Activated CD4-positive, CD25-positive, alpha-beta regulatory T cell treated with anti-CD3 and anti-CD28 coated beads, Interleukin-2, amount 50 U/mL, for 72 hours (primary cell): Measurements from ENCODE around the gene PIP5K1B.

Source experiments
- DNase-seq: peaks from one replicate; pipeline ENCODE4 v3.0.0; 2021

The PIP5K1B gene

DNA sequence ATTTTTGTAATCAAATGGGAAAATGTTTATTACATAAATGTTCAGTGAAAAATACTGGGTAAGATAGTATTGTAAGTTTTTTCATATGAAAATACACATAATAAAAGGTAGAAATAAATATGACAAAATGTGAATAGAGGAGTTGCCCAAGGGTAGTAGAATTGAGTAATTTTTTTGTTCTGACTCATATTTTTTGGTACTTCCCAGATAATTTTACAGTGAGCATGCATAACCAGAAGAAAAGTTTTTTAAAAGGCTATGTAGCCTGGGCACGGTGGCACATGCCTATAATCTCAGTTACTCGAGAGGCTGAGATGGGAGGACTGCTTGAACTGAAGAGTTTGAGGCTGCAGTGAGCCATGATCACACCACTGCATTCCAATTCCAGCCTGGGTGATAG lies 116.9 kb downstream of the PIP5K1B start:
- no peak for DNase-seq

DNA sequence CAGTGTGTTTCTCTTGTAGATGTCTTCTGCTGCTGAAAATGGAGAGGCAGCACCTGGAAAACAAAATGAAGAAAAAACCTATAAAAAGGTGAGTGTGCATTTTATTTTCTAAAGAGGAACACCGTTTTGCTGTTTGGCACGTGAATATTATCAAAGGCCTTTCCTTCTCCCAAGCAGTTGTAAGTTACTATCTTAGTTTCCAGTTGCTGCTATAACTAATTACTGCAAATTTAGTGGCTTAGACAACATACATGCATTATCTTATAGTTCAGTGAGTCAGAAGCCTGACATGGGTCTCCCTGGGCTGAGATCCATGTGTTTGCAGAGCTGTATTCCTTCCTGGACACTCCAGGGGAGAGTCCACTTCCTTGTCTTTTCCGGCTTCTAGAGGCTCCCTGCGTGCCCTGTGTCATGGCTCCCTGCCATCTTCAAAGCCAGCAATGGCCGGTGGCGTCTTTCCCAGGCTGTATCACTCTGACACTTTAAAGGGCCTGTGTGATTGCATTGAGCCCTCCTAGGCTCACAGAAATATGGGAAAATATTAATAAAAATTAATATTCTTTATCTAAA lies 117.6 kb downstream of the PIP5K1B start:
- no peak for DNase-seq

DNA sequence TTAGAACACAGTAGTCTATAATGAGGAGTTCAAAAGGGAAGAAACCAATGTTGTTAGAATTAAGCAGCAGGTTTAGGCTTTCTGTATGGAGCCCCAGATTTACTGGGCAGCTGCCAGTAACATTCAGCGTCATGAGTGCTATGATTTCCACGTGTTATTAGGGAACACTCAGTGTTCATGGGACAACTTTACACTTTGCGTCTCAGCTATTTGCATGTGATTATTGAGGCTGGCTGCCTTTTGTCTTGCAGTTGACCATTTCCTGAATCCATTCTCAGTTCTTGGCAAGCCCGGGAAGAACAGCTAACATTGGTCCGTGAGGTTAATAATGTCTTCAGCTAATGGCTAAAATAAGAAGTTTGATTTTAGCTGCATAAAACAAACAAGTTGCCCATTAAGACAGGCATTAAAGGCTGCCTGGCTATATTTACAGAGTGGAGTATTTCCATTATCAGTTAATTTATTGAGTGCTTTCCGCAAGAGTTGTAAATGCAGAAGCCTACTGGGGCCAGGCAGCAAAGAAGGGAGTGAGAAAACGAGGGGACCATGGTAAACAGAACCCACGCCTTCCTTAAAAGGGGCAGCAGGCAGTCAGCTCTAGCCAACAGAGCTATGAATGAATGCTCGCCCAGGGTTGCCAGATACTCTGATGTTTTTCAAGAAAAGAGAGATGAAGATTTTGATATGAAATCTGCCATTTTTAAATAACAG lies 120.9 kb downstream of the PIP5K1B start:
- DNase-seq = no peak

DNA sequence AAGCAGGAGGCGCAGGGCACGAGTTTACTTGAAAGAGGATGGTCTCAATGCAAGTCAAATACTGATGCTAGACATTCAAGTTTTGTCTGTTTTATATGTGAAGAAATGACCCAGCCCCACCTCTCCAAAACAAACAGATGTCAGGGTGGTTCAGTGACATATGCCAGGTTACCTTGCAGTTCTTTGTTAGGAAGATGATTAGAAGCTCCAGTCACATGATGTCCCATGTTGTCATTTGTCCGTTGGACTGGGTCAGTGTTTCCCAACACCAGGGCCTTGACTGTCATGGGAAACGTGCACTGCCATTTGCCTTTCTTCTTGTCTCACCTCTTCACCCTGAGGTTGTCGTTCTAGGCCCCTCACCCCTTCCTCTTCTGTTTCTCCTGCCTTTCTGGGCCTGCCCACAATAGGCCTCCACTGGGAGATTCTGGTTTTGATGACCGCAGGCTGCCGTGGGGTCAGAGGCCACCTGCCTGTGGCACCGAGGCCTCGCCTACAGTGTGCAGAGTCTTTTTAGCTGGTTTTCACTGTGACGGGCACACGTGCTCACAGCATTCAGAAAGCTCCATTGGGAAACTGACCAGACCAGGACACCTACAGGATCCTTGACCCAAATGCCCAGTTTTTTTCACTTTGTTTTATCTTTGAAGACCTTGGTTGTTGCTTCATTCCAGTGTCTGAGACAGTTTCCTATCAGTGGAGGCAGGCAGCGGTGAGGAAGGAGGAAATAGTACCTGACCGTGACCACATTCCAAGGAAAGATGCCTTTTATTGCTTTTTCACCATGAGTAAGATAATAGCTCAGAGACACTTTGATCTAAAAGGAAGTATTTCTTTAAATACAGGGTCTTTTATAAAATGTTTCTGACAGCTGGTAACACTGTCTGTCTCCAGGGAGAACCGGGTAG lies 123.1 kb downstream of the PIP5K1B start:
- no peak for DNase-seq

DNA sequence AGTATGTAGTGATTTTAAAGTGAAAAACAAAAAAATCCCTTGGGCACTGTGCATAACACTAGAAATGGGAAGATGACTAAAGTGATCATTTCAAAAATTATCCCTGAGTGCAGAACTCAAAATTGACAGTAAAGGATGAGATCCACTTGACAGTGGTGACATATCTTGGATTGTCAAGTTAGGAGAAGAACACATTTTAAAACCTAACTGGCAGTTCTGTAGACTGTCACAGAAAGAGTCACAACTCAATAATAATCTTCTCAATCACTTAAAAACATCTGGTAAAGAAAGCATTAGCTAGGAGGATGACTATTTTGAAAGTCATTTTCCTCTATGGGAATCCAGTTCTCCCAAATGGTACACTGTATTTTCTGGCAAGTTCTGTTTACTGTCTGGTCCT lies 127.1 kb downstream of the PIP5K1B start:
- DNase-seq = no peak

DNA sequence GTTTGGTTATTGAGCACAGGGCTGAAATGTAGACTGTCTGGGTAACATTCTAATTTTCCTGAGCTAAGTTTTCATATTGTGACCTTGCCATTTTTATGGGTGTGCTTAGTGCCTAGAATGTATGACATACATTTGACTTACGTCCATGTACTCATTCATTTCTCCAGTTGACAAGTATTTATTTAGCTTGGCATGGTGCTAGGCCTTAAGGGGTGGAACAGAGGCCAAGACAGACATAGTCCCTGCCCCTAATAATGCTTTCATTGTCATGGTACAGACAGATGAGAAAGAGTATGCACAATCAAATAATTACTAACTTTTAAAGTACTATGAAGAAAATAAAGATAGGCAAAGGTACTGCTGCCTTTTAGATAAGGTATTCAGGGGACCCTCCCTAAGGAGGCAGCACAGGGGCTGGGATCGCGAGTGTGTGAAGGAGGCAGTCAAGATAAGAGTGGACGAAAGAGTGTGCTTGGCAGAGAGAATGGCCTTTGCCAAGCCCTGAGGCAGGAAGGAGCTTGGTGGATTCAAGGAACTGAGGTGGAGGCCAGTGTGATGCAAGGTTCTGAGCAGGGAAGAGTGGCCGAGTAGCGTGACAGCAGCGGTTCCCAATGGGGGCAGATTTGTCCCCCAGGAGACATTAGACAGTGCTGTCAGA lies 128.0 kb downstream of the PIP5K1B start:
- DNase-seq = no peak

DNA sequence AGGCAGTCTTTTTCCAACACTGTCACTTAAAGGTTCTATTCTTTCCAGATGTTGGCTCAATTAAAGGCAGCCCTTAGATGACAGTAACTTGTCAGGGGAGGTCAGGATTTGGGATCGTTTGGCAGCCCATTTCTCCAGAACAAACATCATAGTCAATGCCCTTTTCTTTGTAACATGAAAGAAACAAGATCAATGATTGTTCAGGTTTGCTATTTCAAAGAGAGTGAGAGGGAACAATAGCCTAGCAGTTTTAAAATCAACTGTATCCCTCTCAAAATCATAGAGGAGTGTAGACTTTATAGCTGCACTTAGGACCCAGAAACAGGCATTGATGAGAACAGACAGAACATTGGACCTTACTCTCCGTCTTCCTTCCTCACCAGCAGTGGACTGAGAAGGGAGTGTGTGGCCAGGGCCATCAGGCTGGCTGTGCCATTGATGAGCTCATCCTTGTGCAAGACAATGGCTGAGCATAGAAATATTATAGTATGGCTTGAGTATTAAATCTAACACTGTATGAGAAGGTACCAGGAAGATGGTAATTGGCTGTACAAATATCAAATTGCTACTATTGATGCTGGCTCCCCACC lies 130.0 kb downstream of the PIP5K1B start:
- no peak for DNase-seq

DNA sequence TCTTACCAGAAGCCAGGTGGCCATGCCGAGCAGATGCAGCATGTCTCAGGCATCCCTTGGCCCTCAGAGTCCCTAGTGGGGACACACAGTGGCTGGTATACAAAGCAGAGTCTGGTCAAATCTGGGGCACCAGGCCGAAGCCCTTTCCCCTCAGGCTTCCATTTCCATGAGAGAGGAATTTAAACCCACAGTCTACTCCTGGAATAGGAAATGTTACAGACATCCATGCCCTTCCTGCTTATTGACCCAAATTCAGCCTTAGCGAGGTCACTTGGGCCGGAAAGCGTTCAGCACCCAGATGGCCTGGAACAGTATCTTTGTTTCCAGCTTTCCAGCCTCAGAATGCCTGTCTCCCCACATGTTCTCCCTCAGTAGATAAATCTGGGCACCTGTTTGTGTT lies 131.7 kb downstream of the PIP5K1B start:
- no peak for DNase-seq

DNA sequence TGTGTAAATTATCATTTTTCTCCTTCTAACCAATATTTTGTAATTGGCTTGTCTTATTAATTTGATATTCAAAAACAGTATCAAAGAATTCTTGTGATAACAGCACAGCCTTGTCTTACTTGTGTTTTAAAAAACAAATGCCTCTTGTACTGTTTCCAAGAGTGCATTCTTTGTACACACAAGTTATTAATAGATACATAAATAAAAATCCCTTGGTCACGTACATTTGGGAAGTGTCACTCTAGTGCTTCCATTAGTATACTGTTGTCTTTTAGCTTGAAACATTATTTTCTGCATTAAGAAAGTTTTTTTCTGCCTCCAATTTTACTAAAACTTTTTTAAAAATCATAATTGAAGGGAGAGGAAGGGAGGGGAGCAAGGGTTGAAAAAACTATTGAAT lies 133.2 kb downstream of the PIP5K1B start:
- no peak for DNase-seq

DNA sequence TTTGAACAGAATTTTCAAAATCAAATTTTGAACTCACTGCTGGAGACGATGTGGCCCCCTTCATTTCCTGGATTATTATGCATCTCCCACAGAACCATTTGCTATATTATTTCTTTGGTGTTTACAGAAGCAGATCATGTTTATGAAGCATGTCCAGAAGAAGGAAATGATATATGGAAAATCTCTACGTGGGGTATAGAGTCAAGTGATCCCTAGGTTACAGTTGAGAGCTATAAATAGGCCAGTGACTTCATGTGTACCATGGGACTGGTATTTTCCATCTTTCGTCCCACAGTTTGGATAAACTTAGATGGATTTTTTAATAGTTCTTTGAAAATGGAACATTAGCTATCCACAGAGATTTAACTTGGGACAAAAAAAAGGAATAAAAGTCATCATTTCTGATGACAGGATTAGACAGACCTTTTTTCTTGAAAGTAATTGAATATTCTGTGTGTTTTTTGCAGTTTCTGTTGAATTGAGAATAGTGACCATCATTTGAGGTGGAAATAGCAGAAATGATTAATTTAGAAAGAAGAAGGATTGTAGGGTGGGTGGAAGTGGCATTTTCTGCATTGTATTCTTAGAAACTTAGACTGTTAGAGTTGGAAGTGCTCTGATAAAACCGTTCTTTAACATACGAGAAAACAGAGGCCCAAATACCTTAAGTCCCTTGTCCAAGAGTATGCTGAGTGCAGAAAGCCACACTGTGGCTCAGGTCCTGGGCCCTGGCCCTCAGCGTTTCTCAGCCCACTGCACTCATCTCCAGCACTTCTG lies 136.4 kb downstream of the PIP5K1B start:
- no peak for DNase-seq

DNA sequence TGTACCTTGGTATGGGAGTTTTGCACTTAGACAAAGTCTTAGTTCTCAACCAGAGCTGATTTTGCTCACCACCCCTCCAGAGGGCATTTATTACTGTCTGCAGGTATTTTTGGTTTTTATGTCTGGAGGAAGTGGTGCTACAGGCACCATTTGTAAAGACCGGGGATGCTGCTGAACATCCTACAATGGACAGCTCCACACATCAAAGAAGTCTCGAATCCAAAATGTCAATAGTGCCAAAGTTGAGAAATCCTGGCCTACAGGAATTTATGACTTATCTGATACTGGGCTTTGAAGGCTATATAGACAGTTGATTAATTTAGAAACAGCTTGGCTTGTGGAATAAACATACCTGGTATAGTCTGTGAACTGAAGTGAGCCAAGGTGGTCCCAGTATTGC lies 137.5 kb downstream of the PIP5K1B start:
- no peak for DNase-seq

DNA sequence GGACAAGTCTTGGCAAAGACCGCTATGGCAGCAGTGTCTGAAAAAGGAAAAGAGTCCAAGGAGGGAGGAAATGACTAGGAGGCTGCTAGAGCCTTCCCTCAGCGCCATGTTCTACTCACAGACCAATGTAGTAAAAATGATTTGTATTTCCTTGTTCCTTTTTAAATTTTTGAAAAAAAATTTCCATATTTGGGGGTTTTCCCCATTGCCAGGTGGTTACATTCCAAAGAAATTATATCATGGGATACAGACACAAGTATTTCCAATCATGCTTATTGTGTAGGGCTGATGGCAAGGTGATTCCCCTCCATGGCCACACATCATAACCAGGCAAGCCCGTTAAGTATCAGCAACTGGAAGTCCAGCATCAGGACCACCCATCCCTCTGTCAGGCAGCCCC lies 138.2 kb downstream of the PIP5K1B start:
- no peak for DNase-seq

DNA sequence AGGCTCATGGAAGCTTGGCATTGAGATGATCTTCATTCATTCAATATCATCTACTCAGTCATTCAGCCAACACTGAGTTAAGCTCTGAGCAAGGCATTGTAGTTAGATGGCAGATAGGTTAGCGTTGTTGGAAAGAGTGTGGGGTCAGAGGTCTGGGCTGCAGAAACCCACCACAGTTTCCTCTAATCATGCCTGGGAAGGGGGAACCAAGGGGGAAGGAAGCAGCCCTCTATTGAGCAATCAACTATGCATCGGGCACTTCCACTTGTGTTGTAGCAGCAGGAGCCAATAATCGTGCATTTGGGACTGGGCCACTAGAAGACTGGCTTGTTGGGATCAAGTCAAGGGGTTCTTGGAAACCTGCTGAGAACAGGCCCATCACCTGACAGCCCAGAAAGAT lies 139.1 kb downstream of the PIP5K1B start:
- no peak for DNase-seq

DNA sequence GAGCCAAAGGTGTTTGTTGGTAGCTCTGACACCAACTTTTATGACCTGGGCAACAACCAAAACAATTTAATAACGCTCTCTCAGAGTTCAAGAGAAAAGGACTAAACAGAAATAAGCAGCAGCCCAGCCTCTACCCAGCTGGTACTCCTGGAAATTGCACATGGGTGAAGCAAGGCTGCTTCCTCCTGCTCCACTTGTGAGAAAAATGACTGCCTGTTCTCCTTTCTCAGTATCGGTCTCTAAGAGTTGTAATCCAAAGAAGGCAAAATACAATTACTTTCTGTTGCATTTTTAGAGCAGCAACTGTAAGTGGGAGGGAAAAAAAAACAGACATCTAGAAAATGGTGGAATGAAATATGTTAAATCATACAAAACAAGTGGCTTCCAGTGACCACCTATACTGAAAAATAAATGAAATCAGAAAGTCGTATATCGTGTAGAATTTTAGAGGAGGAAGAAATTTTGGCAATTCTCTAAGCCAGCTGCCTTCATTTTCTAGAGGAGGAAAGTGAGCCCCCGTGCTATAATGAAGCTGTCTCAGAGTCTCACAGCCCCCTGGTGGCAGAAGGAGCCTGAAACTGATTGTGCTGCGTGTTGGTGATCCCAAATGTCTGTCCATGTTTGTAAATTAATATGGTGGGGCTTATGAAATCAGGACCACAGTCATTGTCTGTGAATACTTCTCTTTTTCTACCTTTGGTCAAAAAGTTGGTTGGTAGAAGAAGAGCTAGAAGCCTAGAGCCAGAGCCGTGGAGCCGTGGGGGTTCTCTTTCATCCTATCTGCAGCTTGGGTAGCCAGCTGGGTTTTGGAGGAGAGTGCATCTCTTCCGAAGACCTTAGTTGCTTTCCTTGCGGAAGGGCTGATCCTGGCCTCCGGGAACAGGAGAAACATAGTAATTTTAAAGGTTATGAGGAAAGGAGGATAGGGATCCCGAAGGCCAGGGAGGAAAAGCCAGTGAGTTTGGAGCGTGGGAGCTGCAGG lies 139.9 kb downstream of the PIP5K1B start:
- DNase-seq = no peak

DNA sequence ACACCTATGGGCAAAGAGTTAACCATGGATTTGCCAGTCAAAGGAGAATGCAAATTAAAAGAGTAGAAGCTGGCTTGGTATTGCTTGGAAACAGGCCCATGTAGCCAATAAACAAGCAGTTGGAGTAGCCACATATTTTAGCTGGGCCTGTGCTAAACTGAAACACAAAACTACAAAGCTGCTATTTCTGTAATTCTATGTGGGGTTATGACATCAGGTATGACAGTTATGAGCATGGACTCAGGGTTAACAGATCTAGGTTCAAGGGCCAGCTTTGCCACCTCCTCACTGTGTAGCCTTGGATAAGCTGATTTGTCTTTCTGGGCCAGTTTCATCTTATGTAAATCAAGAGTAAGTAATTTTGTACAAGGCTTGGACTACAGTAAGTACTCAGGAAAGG lies 142.7 kb downstream of the PIP5K1B start:
- no peak for DNase-seq

DNA sequence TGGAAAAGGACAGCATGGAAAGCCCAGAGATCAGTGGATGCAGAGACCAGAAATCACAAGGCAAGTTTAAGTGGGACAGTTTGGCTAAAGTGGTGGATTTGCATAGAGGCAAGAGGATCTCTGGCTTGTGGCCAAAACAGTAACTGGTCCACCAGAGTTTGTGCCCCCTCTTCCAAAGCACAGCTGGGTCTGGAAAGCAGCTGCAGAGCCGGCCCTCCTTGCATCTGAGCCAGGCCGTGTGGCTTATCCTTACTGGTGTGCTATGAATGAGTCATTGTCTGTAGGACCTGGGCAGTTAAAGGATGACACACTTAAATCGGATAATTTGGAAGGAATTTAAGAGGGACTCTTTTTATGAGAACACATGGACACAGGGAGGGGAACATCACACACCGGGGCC lies 146.6 kb downstream of the PIP5K1B start:
- no peak for DNase-seq

DNA sequence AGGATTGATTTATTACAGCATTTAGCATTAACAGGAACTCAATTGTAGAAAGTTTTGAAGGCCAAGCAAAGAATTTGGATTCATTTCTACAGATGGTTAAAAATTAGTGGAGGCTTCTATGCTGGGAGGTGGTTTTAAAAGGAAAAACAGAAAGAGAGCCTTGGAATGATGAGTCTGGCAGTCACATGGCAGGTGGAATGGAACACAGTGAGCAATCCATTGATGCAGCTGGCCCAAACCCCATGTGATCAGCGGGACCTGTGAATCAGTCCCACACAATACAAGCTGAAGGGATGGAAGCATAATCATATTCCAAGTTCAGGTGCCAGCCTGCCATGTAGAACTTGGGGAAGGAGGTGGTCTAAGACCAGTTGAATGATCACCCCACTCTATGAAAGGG lies 147.9 kb downstream of the PIP5K1B start:
- DNase-seq = no peak

DNA sequence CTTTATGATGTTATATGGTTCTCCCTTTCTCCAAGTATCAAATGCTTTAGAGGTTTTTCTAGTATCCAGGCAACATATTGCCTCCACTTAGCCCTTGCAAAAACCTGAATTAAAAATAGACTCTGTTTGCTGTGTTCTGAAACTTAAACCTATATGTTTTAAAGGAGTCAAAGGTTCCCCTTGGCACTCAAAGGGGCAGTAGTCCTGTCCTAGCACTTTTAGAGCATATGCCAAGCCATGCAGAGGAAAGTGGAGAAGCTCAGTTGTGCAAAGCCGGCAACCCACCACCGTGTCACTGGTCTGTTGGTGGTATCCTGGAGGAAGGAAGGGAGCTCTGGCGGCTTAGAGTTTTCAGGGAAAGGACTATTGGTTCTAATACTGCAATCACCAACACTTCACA lies 154.3 kb downstream of the PIP5K1B start:
- no peak for DNase-seq

DNA sequence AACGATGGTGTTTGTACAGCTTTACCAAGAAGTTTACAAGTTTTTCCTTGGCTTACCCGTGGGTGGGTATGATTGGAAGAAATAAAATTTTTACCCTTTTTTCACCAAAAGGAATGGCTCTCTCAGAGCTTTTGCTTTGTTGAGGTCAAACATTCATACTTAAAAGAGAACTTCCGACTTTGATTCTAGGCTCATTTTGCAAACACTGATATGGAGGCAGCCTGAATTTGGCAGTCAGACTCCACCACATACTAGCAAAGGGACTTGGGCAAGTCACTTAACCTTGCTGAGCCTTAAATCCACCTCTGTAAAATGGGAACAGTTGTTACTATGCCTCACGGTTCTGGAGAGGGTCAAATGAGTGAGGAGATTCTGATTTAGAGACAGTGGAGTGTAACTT lies 155.4 kb downstream of the PIP5K1B start:
- DNase-seq = no peak

DNA sequence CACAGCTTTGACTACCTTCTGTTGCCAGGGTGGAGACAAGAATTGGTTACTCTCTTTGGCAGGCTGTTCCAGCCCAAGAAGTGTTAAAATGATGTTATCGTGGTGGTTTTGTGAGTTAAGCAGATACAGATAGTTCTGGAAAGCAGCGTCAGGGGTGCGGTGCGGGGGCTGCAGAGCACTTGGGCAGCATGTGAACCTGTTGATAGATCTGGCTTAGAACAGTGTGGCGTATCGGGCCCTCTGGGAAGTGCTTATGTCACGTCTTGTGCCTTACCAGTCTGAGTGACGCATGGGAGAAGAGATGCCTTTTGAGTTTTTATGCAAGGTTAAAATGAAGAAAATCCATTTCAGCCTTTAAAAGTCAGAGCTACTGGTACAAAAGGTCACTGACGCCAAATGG lies 156.4 kb downstream of the PIP5K1B start:
- no peak for DNase-seq

DNA sequence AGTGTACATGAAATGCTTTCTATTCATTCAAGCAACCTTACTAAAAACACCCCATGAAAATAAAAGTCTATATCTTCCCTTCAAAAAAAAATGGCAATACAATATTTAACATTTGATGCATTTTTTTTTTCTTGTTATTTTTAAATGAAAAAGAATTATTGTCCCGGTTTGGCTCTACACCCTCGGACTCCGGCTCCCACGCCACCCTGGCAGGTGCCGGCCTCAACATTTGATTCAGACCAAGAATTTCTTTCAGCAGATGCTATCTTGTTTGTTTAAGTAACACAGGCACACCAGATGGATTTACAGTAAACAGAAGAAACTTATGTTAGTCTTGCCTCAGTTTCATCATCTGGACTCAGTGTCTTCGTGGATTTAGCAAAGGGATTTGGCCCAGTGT lies 162.0 kb downstream of the PIP5K1B start:
- DNase-seq = no peak
